ENCODE data around the gene CTU2.

The CTU2 gene

DNA sequence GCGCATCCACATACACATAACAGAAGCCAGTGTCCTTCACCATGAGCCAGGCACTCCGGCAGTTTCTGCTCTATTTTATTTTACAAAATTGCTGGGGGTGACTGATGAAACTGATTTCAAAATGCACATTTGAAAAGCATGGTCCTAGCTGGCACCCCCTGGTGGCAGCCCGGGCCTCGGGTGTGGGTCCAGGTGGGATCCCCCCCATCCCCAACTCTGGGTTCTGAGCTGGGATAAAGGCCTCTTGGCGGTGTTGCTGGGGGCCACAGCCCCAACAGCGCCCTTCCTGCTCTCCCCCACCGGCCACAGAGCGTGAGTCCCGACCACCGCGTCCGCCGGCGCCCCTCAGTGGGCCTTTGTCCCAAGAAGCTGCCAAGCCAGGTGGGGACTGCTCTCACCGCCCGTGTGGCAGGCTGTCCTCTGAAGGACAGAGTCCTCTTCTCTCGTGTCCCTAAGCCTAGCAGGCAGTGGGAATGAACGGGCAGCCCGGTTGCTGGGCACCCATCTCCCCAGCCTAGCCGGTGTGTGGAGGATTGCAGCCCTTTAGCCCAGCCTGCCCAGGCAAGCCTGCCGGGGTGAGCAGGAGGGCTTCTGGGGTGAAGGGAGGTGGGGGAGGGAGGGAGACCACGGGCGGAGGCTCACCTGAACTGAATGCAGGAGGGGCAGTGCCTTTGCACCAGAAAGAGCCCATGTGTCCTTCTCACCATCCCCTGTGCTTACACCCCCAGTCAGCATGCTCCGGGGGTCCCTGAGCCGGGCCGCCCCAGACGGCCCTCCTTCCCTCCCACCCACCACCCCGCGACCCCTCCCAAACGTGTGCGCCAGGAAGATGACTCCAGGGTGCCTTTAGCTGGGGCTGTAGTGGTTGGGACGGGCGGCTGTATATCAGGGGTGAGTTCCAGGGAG, 20.9 kb upstream of the CTU2 start:
- Histone ChIP-seq H3K4me3 (ENCODE audit: low read depth, low read length) (no peak overlapping the region; the same call in 1 of the 2 replicates), H3K36me3 (no peaks in the 10 kb centered on the region), H3K4me1 (no peaks in the 10 kb centered on the region), H3K27me3 (peaks cover 56% of the 10 kb centered on the region), H3K9me3 (no peaks in the 10 kb centered on the region)
- DNase-seq: no peak
- TF ChIP-seq, protein P1, sequence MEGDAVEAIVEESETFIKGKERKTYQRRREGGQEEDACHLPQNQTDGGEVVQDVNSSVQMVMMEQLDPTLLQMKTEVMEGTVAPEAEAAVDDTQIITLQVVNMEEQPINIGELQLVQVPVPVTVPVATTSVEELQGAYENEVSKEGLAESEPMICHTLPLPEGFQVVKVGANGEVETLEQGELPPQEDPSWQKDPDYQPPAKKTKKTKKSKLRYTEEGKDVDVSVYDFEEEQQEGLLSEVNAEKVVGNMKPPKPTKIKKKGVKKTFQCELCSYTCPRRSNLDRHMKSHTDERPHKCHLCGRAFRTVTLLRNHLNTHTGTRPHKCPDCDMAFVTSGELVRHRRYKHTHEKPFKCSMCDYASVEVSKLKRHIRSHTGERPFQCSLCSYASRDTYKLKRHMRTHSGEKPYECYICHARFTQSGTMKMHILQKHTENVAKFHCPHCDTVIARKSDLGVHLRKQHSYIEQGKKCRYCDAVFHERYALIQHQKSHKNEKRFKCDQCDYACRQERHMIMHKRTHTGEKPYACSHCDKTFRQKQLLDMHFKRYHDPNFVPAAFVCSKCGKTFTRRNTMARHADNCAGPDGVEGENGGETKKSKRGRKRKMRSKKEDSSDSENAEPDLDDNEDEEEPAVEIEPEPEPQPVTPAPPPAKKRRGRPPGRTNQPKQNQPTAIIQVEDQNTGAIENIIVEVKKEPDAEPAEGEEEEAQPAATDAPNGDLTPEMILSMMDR (IDR thresholded peaks at IDR 0.05; ENCODE audit: low read depth, low read length): peak; percentile 53

DNA sequence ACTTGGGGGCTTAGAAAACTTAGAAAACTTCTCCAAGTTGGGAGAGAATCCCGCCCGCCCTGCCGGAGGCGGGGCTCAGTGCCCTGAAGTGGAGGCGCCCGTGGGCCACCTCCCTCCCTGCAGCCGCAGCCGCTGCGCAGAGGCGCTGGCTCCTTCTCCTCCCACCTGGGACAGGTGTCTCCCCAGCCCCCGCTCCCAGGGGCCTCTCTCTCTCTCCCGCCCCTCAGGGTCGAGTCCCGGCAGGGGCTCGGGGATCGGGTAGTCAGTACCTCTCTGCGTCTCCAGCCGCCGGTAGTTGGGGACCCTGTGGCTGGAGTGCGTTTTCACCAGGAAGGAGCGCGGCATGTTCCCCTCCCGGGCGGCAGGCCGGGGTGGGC, 20.3 kb upstream of the CTU2 start:
- TF ChIP-seq, protein P1 (IDR thresholded peaks at IDR 0.05; ENCODE audit: low read depth, low read length): no peak
- H3K27me3 ChIP-seq: peaks cover 50% of the 10 kb centered on the region
- DNase-seq: no peak

DNA sequence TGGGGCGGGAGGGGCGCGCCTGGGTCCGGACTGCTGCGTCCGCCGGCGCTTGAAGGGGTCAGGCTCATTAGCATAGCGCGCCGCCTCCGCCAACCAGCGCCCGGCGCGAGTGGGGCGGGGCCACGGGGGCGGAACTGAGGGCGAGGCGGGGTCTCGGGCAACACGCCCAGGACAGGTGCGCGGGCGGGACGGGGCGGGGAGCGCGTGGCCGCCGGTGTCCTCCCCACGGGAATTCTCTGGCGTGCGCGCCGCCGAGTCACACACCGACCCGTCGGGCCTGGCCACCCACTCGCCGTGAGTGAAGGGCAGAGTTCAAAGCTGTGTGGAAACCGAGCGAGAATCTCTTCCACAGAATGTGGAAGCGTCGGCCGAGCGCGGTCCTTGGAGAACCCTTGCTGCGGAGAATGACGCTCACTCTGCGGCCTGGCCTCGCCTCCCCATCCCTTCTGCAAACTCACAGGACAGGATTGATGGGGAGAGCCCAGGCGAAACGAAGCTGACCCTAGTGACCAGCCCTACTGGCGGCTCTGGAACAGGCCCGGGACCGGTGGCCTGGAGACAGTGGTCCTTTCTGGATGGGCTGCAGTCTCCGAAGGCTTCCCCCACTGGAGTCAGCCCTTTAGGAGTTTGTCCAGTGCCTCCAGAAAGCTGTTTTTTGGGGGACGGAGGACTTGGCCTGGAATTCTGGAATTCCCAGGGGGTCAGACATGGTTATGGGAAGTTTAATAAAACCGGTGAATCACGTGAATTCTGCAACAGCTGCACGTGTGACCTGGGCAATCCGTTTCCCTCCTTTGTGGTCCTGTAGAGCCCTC, 19.7 kb upstream of the CTU2 start, which contains the start of gene SNAI3:
SNAI3 (minus strand) TSS at position 69 of the 815 bp plus-strand sequence. CDS start 101 bp downstream, outside the sequence.
- peak; percentile 93 for DNase-seq
- Histone ChIP-seq H3K27me3 (peaks cover 44% of the 10 kb centered on the region), H3K36me3 (no peaks in the 10 kb centered on the region), H3K4me1 (no peaks in the 10 kb centered on the region), H3K9me3 (no peaks in the 10 kb centered on the region), H3K4me3 (ENCODE audit: low read depth, low read length) (peak within 1 kb of the TSS; percentile 45)
- TF ChIP-seq, protein P1 (IDR thresholded peaks at IDR 0.05; ENCODE audit: low read depth, low read length): no peak

More for the DNA sequence above, 20.3 kb upstream of the CTU2 start:
- Histone ChIP-seq H3K36me3 (no peaks in the 10 kb centered on the region), H3K9me3 (no peaks in the 10 kb centered on the region), H3K4me1 (no peaks in the 10 kb centered on the region), H3K4me3 (ENCODE audit: low read depth, low read length) (peak overlapping the region; percentile 45)

DNA sequence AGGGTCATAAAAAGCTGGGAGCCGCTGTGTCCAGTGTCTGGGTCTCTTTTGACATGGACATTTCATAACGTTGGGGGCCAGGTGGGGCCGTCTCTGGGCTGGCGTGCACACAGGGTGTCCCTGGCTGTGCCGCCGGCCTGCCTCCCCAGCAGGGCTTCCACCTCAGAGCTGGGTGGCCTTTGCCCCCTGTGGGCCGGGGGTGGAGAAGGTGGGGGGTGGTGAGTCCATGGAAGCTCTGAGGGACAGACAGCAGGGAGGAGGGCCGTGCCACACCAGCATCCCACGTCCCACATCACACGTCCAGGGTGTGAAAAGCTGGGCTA, 19.1 kb upstream of the CTU2 start:
- no peak overlapping the region for H3K4me3 ChIP-seq (ENCODE audit: low read depth, low read length)
- no peak for DNase-seq
- TF ChIP-seq, protein P1 (IDR thresholded peaks at IDR 0.05; ENCODE audit: low read depth, low read length): no peak
- no peaks in the 10 kb centered on the region for H3K4me1 ChIP-seq
- H3K27me3 ChIP-seq: peaks cover 39% of the 10 kb centered on the region
- H3K9me3 ChIP-seq: no peaks in the 10 kb centered on the region
- H3K36me3 ChIP-seq: no peaks in the 10 kb centered on the region

DNA sequence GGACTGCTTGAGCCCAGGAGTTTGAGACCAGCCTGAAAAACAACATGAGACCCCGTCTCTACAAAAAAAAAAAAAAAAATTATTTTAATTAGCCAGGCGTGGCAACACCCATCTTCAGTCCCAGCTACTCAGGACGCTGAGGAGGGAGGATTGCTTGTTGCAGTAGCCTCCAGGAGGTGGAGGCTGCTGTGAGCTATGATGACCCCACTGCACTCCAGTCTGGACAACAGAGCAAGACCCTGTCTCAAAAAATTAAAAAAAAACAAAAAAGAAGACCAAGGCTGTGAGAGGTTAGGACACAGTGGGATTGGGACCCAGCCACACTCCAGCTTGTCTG, 18.7 kb upstream of the CTU2 start:
- peaks cover 36% of the 10 kb centered on the region for H3K27me3 ChIP-seq
- H3K36me3 ChIP-seq: no peaks in the 10 kb centered on the region
- TF ChIP-seq, protein P1 (IDR thresholded peaks at IDR 0.05; ENCODE audit: low read depth, low read length): no peak
- H3K9me3 ChIP-seq: no peaks in the 10 kb centered on the region
- H3K4me1 ChIP-seq: no peaks in the 10 kb centered on the region
- DNase-seq: no peak
- no peak overlapping the region for H3K4me3 ChIP-seq (ENCODE audit: low read depth, low read length)

Measured in BE2C (cell line).